22Rv1 (cell line): ENCODE results near the gene NSMCE3.

Experiments
- H3K27ac ChIP-seq: fragments of 450-650 bp; 2 replicates; pipeline ENCODE4 v1.5.1; 2017
- ZFX ChIP-seq: fragments of 450-650 bp; IDR thresholded peaks from 2 replicates; pipeline ENCODE4 v1.6.1; 2017; ENCODE audit warnings: antibody characterized with exemption, borderline replicate concordance
- TF ChIP-seq, protein P1 (sequence below): fragments of 450-650 bp; IDR thresholded peaks from 2 replicates; pipeline ENCODE4 v1.5.1; 2017; ENCODE audit warnings: mild to moderate bottlenecking

The NSMCE3 gene

DNA sequence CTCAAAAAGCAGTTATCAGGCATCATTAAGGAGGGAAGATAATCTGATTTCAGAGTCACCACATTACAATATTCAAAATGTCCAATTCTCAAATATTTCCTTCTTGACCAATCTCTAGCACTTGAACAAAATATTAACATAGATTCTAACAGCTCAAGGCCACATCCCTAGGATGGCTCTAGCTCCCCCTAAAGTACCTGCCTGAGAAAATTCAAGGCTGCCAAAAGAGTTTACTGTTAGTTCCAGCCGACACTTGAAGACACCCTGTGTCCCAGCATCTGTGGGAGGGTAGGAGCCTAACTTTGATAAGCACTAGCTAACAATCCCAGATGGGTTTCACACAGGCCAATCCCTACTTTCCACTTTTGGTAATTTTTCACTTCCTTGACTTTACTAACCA lies 10.4 kb downstream of the NSMCE3 start:
- H3K27ac ChIP-seq, result no peak overlapping the region
- TF ChIP-seq ZFX, result no peak
- TF ChIP-seq, protein P1, sequence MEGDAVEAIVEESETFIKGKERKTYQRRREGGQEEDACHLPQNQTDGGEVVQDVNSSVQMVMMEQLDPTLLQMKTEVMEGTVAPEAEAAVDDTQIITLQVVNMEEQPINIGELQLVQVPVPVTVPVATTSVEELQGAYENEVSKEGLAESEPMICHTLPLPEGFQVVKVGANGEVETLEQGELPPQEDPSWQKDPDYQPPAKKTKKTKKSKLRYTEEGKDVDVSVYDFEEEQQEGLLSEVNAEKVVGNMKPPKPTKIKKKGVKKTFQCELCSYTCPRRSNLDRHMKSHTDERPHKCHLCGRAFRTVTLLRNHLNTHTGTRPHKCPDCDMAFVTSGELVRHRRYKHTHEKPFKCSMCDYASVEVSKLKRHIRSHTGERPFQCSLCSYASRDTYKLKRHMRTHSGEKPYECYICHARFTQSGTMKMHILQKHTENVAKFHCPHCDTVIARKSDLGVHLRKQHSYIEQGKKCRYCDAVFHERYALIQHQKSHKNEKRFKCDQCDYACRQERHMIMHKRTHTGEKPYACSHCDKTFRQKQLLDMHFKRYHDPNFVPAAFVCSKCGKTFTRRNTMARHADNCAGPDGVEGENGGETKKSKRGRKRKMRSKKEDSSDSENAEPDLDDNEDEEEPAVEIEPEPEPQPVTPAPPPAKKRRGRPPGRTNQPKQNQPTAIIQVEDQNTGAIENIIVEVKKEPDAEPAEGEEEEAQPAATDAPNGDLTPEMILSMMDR, result no peak

DNA sequence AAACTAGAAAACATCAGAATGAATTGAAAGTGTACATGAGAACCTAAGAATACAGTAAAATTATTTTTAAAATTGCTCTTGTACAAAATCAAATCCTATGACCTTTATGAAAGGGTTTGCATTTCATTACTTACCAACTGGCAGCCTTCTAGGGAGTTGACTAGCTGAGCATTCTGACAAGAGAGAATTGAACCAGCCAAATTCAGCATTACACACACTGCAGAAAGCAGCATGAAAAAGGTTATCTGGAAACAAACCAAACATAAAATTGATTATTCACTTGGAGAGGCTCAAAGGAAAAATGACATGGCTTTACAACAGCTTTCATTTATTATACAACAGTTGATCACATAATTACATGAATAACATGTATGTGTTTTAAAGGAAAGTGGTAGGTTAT lies 17.4 kb downstream of the NSMCE3 start:
- TF ChIP-seq, protein P1, result no peak
- TF ChIP-seq ZFX, result no peak
- no peak overlapping the region for H3K27ac ChIP-seq

DNA sequence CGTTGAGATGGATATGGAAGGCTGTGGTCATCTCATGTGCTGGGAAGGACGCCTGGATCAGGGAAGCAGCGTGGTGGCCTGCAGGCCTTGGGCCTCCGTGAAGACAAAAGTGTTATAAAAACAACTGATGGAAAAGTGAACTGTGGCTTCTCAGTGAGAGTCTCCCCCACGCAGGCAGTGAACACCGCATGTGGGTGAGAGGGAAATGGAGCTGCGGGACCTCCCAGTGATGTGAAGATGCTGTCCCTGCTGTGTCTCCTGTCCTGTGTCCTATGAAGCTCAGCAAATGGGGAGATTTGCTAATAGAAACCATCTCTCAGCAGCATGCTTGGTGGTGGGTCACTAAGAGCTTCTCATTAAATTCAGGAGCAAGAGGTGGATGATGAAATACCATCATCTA lies 25.1 kb downstream of the NSMCE3 start:
- H3K27ac ChIP-seq, result no peak overlapping the region
- TF ChIP-seq, protein P1, result no peak
- TF ChIP-seq ZFX, result no peak

DNA sequence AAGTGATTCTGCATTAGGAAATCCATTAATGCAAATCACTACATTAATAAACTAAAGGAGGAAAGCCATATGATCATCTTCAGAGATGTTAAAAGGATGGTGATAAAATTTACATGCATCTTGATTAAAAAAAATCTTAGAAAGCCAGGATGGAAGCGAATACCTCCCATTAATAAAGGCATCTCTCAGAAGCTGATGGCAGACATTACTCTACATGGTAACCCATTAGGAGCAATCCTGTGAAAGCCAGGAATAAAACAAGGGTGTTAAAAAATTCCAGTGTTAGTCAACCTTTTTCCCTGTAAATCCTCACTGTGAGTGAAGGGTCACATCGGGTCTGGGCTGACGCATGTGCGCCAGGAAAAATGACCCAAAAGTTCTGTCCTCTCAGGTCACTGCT lies 25.5 kb downstream of the NSMCE3 start:
- TF ChIP-seq, protein P1, result no peak
- no peak for TF ChIP-seq ZFX
- no peak overlapping the region for H3K27ac ChIP-seq

DNA sequence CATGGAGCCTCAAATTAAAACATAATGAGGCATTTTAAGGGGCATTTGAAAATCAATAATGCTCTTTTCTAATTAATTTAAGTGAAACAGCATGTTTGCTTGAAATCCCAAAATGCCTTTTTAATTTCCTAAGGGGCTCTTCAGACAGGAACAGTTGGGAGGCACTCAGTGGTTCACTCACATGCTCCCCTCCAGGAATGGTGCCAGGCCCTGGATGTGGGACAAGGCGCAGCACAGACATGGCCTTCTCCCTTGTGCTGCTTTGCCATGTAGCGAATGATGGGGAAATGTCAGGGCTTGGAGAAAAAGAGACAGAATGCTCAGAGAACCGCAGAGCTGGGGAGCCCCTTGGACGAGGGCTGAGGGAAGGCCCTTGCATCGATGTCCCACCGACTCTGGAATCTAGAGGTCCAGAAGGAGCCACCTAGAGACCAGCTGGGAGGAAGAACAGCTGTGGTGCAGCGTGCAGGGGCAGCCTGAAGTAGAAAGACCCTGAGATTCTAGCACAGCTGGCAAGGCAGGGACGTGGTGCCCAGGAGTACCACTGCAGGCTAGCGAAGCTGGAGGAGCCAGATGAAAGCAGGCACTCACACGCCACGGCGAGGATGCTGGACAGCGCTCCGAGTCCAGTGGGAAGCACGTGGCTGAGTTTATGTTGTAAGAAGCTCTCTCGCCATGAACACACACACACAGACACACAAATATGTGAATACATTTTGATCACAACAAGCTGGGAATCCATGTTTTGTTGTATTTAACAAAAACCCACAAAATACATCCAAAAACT lies 27.0 kb downstream of the NSMCE3 start:
- TF ChIP-seq ZFX, result no peak
- TF ChIP-seq, protein P1, result no peak

DNA sequence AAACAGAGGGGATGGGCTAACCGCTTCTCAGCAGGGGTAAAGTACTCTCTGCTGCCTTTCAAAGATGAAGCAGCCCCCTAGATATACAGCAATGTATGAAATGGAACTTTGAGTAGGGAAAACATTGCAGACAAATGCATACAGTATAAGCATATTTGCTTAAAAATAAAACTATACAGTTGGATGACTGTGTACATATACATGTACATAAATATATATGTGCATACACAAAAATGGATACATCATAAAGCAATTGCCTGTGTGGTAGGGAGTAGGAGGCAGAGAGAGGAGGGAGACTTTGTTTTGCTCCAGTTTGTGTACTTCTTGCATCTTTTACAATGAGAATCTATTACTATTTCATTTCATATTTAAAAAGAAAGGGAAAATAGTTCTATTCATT lies 28.4 kb downstream of the NSMCE3 start:
- H3K27ac ChIP-seq, result no peak overlapping the region
- TF ChIP-seq, protein P1, result no peak
- TF ChIP-seq ZFX, result no peak

More for the DNA sequence above, 27.0 kb downstream of the NSMCE3 start:
- no peak overlapping the region for H3K27ac ChIP-seq

DNA sequence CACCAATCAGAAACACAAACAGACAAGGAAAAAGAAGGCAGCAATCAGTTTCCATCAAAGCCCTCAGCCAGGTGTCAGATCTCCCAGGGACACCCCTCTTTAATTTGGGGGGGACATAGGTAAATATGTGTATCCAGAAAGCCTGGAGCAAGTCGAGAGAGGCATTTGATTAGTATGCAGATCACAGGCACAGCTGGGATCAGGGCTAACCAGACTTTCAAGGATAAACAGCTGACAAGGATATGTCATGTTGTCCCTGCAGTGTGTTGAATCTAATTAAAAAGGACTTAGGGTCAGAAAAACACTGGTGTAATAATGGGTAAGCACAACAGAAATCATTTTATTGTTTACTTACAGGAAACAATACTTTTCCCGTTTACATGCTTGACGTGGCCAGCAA lies 30.2 kb downstream of the NSMCE3 start:
- TF ChIP-seq ZFX, result no peak
- TF ChIP-seq, protein P1, result no peak
- no peak overlapping the region for H3K27ac ChIP-seq
